Measurements from ENCODE around the gene MTHFD2.

GRCh38 chr2:74194799-74195198, 3.6 kb upstream of the MTHFD2 start:
- TF ChIP-seq CTCF (IDR thresholded peaks at IDR 0.05; ENCODE audit: low read depth, low read length) (no peak), POLR2A (IDR thresholded peaks at IDR 0.05; ENCODE audit: extremely low read depth, insufficient read length) (no peak)
